Measurements from ENCODE around the gene TASOR2.

DNA sequence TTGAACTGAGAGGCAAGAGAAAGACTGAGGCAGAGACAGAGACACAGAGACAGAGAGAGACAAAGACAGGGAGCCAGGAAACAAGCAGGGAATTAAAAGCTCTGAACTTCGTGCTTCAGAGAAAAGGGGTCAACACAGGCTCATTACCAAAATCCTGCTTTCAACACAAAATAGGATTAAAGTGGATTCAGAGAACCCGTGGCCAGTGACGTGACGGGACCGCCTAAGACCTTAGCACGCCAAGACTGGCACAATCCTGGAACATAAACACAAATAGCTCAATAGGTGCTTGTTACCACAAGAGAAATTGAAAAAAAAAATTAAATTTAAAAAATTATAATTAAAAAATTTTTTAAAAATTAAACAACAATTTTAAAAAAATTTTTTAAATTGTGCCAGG is 39.7 kb upstream of the TASOR2 start:
- TF ChIP-seq CTCF (IDR thresholded peaks at IDR 0.05; ENCODE audit: low read depth, low read length, poor library complexity, severe bottlenecking) (no peak), EZH2phosphoT487 (IDR thresholded peaks at IDR 0.05; ENCODE audit: borderline replicate concordance, low read length) (no peak)
